Activated gamma-delta T cell treated with anti-CD3 and anti-CD28 coated beads, Interleukin-2, amount 50 U/mL, for 16 hours (primary cell): ENCODE data around the gene ZNF423.
"Not testable (repeated sequence)": the region's sequence is repeated elsewhere in the genome, so short reads cannot be mapped to it uniquely, and the experiment has no call there.

ENCODE experiments used
- DNase-seq: peaks from one replicate; pipeline ENCODE4 v3.0.0-alpha.2; 2020; ENCODE audit warnings: low read depth

Gene ZNF423

GRCh38 chr16:49696414-49697101 is 159.4 kb downstream of the ZNF423 start:
- DNase-seq = no peak

GRCh38 chr16:49695782-49696413 is 160.0 kb downstream of the ZNF423 start:
- DNase-seq = no peak

- no peak for DNase-seq
Measured at GRCh38 chr16:49693445-49693844, 162.5 kb downstream of the ZNF423 start.

- no peak for DNase-seq
Measured at GRCh38 chr16:49690778-49691177, 165.1 kb downstream of the ZNF423 start.

- no peak for DNase-seq
Measured at GRCh38 chr16:49688036-49688697, 167.7 kb downstream of the ZNF423 start.

- no peak for DNase-seq
Measured at GRCh38 chr16:49687476-49688002, 168.4 kb downstream of the ZNF423 start.

GRCh38 chr16:49684696-49685095 is 171.2 kb downstream of the ZNF423 start:
- no peak for DNase-seq

GRCh38 chr16:49682577-49683165 is 173.2 kb downstream of the ZNF423 start:
- no peak for DNase-seq

- DNase-seq = no peak
Measured at GRCh38 chr16:49681217-49681883, 174.6 kb downstream of the ZNF423 start.

- no peak for DNase-seq
Measured at GRCh38 chr16:49679095-49679494, 176.8 kb downstream of the ZNF423 start.

- DNase-seq = not testable (repeated sequence)
Measured at GRCh38 chr16:49677661-49678060, 178.3 kb downstream of the ZNF423 start.

- no peak for DNase-seq
Measured at GRCh38 chr16:49675413-49675812, 180.5 kb downstream of the ZNF423 start.

- no peak for DNase-seq
Measured at GRCh38 chr16:49674990-49675389, 180.9 kb downstream of the ZNF423 start.

GRCh38 chr16:49674351-49674851 is 181.5 kb downstream of the ZNF423 start:
- no peak for DNase-seq

GRCh38 chr16:49673442-49673841 is 182.5 kb downstream of the ZNF423 start:
- DNase-seq = no peak

GRCh38 chr16:49672753-49673152 is 183.2 kb downstream of the ZNF423 start:
- DNase-seq = no peak

- DNase-seq = no peak
Measured at GRCh38 chr16:49671333-49671732, 184.6 kb downstream of the ZNF423 start.

GRCh38 chr16:49670627-49671026 is 185.3 kb downstream of the ZNF423 start:
- DNase-seq = no peak

- no peak for DNase-seq
Measured at GRCh38 chr16:49665482-49666230, 190.3 kb downstream of the ZNF423 start.

- no peak for DNase-seq
Measured at GRCh38 chr16:49664221-49665215, 191.4 kb downstream of the ZNF423 start.
